NCI-H1092 (cell line): ENCODE results near the gene SPRYD3.

Experiments used
- DNase-seq: peaks from one replicate; lab custom pipeline; 2025; lab: John Stamatoyannopoulos, UW

The SPRYD3 gene

DNA sequence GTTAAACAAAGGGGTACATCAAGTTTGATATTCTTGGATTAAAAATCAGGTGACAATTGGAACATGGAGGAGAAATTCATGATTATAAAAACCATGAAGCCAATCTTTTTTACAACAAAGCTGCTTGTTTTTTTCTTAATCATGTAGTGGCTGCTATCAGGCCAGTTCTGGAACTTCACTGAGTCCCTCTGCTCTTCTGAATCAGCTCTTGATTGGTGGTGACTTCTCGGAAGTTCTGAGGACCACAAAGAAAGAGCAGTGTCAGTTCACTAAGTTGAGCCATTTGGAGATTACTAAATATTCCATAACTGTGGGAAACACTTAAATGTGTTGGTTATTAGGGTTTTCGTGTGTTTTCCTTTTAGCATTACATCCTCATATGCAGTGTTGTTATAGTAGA is 64.5 kb downstream of the SPRYD3 start:
- no peak for DNase-seq
